Colonic mucosa (tissue), 4 donors: ENCODE measurements around the gene TMEM263. TPM values are rescaled to one million over a fixed set of nuclear protein-coding genes. Genes with fewer than 3 reads are reported as not detected.

Source experiments
- DNase-seq: peaks from one replicate; pipeline ENCODE4 v3.0.0-alpha.2; 2020
- H3K27ac ChIP-seq: fragments of 200-600 bp; one replicate; pipeline ENCODE4 v1.8.0; 2021
- H3K27me3 ChIP-seq: fragments of 200-600 bp; one replicate; pipeline ENCODE4 v1.8.0; 2021
- H3K36me3 ChIP-seq: fragments of 200-600 bp; one replicate; pipeline ENCODE4 v1.8.0; 2021
- H3K4me1 ChIP-seq: fragments of 200-600 bp; one replicate; pipeline ENCODE4 v1.8.0; 2021; ENCODE audit warnings: mild to moderate bottlenecking
- H3K4me3 ChIP-seq: fragments of 200-600 bp; one replicate; pipeline ENCODE4 v1.8.0; 2021
- H3K9ac ChIP-seq, 2 donors: one replicate each; pipeline ENCODE4 v1.7.0; 2013; ENCODE audit warnings: control low read depth in 2 of 2, low read depth in 2 of 2, low read length in 2 of 2
- H3K9me3 ChIP-seq: fragments of 200-600 bp; one replicate; pipeline ENCODE4 v1.8.0; 2021
- intact Hi-C: fragments of 100-400 bp; cut with DNase I; formaldehyde crosslinking; loops from one replicate; pipeline ENCODE4 v1.14.1; 2022
- total RNA-seq, 2 donors: library from RNA; stranded (reverse); fragmentation: NEBNext Ultra II Directional in 1 of 2; extraction: Animal tissue kit (Norgen Biotek cat#: 25700) in 1 of 2; gene quantifications; one replicate each; pipeline ENCODE4 v1.2.1, GENCODE V29; 2021
- TF ChIP-seq, protein P1 (sequence below): fragments of 200-600 bp; IDR thresholded peaks from one replicate; pipeline ENCODE4 v1.8.0; 2022; ENCODE audit warnings: antibody characterized with exemption, mild to moderate bottlenecking
- donor health status: healthy.
- donor health status: DM: no; HTN: no; CAD: no.
- donor health status: DM: no; HTN: no; CAD: no.

Gene TMEM263
- total RNA-seq, 2 donors from 2014 or later, result 29.6 to 41.9 TPM

DNA sequence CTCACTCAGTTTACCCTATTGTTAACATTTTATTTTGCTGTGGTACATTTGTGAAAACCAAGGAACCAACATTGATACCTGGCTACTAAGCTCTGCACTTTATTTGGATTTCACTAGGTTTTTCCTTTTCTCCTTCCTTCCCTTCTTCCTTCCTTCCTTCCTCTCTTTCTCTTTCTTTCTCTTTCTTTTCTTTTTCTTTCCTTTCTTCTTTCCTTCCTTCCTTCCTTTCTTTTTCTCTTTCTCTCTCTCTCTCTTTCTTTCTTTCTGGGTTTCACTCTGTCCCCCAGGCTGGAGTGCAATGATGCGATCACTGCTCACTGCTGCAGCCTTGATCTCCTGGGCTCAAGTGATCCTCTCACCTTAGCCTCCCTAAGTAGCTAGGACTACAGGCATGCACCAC is 29.1 kb upstream of the TMEM263 start:
- Histone ChIP-seq H3K9ac (no peak overlapping the region), H3K27me3 (no peaks in the 10 kb centered on the region), H3K9me3 (no peaks in the 10 kb centered on the region), H3K4me1 (no peaks in the 10 kb centered on the region), H3K4me3 (no peak overlapping the region), H3K36me3 (no peaks in the 10 kb centered on the region), H3K27ac (no peak overlapping the region)
- intact Hi-C loops, result no loop called here
- no peak for DNase-seq
- TF ChIP-seq, protein P1, sequence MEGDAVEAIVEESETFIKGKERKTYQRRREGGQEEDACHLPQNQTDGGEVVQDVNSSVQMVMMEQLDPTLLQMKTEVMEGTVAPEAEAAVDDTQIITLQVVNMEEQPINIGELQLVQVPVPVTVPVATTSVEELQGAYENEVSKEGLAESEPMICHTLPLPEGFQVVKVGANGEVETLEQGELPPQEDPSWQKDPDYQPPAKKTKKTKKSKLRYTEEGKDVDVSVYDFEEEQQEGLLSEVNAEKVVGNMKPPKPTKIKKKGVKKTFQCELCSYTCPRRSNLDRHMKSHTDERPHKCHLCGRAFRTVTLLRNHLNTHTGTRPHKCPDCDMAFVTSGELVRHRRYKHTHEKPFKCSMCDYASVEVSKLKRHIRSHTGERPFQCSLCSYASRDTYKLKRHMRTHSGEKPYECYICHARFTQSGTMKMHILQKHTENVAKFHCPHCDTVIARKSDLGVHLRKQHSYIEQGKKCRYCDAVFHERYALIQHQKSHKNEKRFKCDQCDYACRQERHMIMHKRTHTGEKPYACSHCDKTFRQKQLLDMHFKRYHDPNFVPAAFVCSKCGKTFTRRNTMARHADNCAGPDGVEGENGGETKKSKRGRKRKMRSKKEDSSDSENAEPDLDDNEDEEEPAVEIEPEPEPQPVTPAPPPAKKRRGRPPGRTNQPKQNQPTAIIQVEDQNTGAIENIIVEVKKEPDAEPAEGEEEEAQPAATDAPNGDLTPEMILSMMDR, result no peak

GRCh38 chr12:106934277-106934676 is 21.4 kb upstream of the TMEM263 start:
- Histone ChIP-seq H3K9me3 (no peaks in the 10 kb centered on the region), H3K36me3 (no peaks in the 10 kb centered on the region), H3K27me3 (no peaks in the 10 kb centered on the region), H3K4me1 (no peaks in the 10 kb centered on the region), H3K27ac (no peak overlapping the region), H3K9ac (no peak overlapping the region), H3K4me3 (no peak overlapping the region)
- intact Hi-C loops, result no loop called here
- TF ChIP-seq, protein P1, result no peak
- DNase-seq, result no peak

GRCh38 chr12:106941481-106942156 is 14.1 kb upstream of the TMEM263 start:
- Histone ChIP-seq H3K36me3 (no peaks in the 10 kb centered on the region), H3K4me1 (no peaks in the 10 kb centered on the region), H3K27ac (no peak overlapping the region), H3K4me3 (no peak overlapping the region), H3K27me3 (no peaks in the 10 kb centered on the region), H3K9ac (no peak overlapping the region), H3K9me3 (no peaks in the 10 kb centered on the region)
- intact Hi-C loops, result no loop called here
- no peak for DNase-seq
- TF ChIP-seq, protein P1, result no peak

GRCh38 chr12:106942775-106943174 is 12.9 kb upstream of the TMEM263 start:
- H3K9me3 ChIP-seq, result no peaks in the 10 kb centered on the region
- TF ChIP-seq, protein P1, result no peak
- no peak overlapping the region for H3K9ac ChIP-seq
- no peak for DNase-seq
- no peaks in the 10 kb centered on the region for H3K36me3 ChIP-seq
- H3K4me3 ChIP-seq, result no peak overlapping the region
- no peak overlapping the region for H3K27ac ChIP-seq
- H3K27me3 ChIP-seq, result no peaks in the 10 kb centered on the region
- no peaks in the 10 kb centered on the region for H3K4me1 ChIP-seq
- intact Hi-C loops, result no loop called here

DNA sequence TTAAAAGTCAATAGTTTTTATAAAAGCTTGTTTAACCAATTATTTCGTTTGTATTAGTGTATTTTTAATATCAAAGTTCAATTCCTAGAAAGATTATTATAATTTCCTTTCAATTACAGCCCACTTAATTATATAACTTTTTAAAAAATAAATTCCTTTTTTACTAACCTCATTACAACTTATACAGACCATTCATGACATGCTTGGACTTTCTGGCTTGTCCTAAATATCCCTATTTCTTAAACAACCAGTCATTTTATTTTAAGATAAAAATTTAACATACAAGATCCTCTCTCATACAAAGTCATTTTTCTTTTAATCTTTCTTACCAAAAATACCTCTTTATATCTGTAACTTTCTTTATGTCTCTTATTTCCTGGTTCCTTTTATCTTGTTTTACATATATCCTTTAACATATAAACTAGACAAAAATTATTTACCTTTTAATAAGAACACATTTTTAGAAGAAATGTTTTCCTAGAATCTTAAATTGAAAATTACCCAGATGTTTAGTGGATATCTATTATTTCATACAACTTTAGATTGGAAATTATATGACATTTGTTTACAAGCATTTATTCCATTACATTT is 10.4 kb upstream of the TMEM263 start:
- Histone ChIP-seq H3K27me3 (no peaks in the 10 kb centered on the region), H3K9me3 (no peaks in the 10 kb centered on the region), H3K4me1 (no peaks in the 10 kb centered on the region), H3K9ac (no peak overlapping the region), H3K27ac (no peak overlapping the region), H3K4me3 (no peak overlapping the region), H3K36me3 (no peaks in the 10 kb centered on the region)
- DNase-seq, result no peak
- intact Hi-C loops, result no loop called here
- TF ChIP-seq, protein P1, result no peak
